ENCODE measurements around the gene MIF4GD.
"Not testable (repeated sequence)": the region's sequence is repeated elsewhere in the genome, so short reads cannot be mapped to it uniquely, and the experiment has no call there.

MIF4GD gene, protein sequence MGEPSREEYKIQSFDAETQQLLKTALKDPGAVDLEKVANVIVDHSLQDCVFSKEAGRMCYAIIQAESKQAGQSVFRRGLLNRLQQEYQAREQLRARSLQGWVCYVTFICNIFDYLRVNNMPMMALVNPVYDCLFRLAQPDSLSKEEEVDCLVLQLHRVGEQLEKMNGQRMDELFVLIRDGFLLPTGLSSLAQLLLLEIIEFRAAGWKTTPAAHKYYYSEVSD

GRCh38 chr17:75270966-75271232 lies at the start of gene MIF4GD:
Gene MIF4GD, minus strand, starts transcription at chr17:75271231. Its CDS starts 1,036 bp downstream, at chr17:75270195.
- no peak for DNase-seq

GRCh38 chr17:75319904-75320691 lies 49.1 kb upstream of the MIF4GD start:
- DNase-seq = no peak

- DNase-seq = no peak
Observed at GRCh38 chr17:75318615-75319222, 47.7 kb upstream of the MIF4GD start.

DNA sequence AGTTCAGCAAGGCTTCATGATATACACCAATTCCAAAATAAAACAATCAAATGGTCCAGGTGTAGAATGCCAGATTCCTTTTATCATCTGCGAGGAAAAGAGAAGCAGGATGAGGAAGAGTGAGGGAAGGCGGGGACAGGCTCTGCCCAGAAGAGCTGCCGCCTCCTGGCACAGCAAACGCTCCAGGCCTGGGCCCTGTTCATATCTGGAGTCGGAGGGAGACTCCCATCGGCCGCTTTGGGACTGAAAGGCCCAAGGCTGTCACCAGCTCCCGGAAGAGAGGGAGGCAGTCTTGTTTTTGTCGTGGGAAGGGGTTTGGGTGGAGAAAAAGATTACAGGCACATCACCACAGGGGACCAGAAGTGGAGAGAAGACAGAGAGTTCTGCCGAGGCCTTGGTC lies 47.2 kb upstream of the MIF4GD start:
- no peak for DNase-seq

DNA sequence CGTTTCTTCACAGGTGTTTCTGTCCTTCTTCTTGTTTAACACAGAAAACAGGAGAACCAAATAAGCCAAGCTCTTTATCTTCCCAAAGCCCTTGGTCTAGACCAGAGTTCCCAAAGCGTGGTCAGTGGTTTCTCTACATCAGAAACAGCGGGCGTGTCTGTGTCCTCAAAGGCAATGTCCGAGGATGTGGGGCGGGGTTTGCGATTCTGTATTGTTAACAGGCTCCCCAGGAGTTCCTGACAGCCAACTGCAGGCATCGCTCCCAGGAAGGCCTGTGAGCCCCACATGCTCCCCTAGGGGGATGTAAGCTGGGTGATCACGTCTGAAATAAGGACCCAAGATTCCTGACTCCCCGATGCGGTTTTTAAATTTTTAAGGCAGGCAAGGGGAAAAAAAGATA lies 46.6 kb upstream of the MIF4GD start:
- DNase-seq = no peak

GRCh38 chr17:75316253-75316652 lies 45.2 kb upstream of the MIF4GD start:
- no peak for DNase-seq

DNA sequence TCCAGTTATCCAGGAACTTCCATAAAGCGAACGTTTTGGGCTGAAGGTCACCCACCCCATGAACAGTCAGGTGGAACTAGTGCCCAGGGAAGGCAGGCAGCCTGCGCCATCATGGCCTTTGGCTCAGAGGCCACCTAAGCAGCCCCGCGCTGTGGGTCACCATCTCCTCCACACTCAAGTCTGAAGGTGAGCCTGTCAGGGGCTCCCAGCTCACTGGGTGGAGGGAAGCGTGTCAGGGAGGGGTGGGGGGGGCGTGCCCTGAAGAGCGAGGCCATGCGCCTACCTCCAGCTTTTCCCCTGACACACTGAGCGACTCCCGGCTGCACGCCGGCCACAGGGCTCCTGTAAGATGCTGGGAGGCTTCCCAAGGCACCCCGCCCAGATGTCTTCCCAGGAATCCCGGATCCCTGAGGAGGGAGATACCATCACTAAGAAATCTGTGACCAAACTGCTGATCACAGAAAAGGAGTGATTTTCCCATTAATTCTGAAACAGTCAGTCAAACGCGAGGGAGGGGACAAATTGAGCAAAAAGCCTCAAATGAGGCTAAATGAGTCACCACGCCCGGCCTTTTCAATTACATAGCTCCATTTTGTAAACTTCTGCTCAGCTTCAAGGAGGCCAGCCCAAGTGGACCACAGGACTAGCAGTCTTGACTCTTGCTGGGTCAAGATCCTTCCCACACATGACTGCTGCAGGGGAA lies 44.7 kb upstream of the MIF4GD start:
- DNase-seq = no peak

- no peak for DNase-seq
Observed at GRCh38 chr17:75313941-75314551, 43.0 kb upstream of the MIF4GD start.

- DNase-seq = no peak
Observed at GRCh38 chr17:75308732-75309629, 38.0 kb upstream of the MIF4GD start.

- DNase-seq = no peak
Observed at GRCh38 chr17:75307957-75308731, 37.1 kb upstream of the MIF4GD start.

- DNase-seq = no peak
Observed at GRCh38 chr17:75301502-75302206, 30.6 kb upstream of the MIF4GD start.

GRCh38 chr17:75301049-75301448 lies 30.0 kb upstream of the MIF4GD start:
- no peak for DNase-seq

DNA sequence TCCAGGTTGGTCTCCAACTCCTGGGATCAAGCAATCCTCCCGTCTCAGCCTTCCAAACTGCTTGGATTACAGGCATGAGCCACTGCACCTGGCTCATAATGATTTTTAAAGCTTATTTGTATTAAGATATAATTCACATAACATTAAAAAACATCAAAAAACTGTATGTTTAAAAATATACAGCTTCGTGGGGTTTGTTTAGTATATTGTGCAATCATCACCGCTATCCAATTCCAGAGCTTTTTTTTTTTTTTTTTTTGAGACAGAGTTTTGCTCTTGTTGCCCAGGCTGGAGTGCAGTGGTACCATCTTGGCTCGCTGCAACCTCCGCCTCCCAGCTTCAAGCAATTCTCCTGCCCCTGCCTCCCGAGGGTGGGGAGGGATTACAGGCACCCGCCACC lies 29.2 kb upstream of the MIF4GD start:
- no peak for DNase-seq

DNA sequence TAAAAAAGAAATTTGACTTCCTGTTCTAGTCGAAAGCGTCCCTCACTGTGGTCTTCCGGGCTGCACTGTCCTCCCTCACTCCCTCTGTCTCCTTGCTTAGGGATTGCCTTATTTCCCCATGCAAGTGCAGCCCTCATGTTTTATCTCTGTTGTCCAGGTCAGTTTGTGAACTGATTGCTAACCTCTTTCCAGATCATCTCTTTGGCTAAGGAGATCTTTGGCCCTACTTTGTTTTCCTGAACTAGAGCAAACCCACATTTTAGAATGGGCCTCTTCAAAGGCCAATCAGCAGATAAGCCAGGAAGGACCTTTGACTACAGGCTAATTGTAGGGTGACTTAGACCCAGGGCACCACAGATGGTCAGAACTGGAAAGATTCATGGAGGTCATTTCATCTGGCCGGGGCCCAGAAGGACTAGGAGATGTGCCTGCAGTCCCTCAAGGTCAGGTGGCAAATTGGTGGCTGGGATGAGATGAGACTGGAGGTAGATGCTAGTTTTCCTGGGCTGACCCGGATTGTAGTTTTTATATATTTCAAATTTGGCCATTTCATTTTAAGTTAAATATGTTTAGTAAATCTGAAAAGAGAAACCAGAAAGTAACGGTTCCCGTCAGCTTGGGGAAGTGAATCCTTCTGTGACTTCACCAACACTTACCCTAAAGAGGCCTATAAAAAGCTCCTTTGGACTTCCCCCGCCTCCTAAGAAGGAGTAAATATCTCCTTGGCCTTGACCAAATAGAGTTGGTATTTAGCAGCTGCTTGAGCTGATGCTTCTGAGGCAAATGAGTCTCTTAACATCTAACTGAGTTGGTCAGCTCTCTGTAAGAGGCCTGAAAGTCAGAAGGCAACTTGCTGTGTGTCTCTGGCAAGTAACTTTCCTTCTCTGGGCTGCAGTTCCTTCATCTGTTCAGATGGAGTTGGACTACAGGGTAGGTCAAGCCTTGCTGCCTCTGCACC lies 24.4 kb upstream of the MIF4GD start:
- DNase-seq = no peak

DNA sequence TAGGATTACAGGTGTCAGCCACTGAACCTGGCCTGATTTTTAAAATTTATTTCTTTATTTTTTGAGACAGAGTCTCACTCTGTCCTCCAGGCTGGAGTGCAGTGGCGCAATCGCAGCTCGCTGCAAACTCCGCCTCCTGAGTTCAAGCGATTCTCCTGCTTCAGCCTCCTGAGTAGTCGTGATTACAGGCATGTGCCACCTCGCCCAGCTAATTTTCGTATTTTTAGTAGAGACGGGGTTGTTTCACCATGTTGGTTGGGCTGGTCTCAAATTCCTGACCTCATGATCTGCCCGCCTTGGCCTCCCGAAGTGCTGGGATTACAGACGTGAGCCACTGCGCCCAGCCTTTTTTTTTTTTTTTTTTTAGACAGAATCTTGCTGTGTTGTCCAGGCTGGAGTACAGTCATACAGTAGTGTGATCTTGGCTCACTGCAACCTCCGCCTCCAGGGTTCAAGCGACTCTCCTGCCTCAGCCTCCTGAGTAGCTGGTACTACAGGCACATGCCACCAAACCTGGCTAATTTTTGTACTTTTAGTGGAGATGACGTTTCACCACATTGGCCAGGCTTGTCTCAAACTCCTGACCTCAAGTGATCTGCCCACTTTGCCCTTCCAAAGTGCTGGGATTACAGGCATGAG lies 21.9 kb upstream of the MIF4GD start:
- not testable (repeated sequence) for DNase-seq

DNA sequence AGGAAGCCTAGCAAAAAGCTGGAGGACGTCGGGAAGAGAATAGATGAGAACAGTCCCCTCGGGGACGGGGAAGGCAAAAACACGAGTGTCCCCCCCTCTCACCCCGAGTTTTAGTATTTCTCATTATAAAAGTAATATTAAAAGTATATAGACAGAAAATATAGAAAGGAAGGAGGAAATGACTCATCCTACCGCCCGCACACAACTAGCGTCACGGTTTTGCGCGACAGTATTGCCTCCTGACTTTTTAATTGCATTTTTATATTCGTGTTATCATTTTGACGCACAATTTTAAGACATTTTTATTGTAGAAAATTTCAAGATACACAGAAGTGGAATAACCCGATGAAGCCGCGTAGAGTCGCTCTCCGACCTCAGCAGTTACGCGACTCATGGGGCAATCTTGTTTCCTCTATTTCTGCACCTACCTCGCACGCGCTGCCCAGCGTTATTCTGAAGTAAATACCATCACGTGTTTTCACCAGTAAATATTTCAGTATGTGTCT lies 18.9 kb upstream of the MIF4GD start:
- peak; percentile 38 for DNase-seq

- peak; percentile 98 for DNase-seq
Observed at GRCh38 chr17:75289115-75289831, 18.2 kb upstream of the MIF4GD start, which contains the start of gene SLC25A19. Gene SLC25A19, minus strand, starts transcription at chr17:75289433. Its CDS starts 2,669 bp downstream, at chr17:75286764.

DNA sequence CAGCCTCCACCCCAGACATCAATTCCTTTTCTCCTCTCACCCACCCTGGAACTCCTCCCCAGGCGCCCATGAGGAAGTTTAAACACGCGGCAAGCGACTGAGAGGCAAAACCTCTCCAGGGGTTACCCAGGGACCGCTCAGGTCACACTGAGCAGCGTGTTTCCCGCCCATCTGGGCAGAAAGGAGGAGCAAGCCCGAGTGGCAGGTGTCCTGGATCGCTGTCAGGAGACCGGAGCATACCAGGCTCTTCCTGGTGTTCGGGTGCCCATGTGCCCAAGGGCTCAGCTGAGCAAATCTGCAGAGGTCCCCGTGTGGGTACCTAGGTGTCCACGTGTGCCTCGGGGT lies 17.7 kb upstream of the MIF4GD start:
- DNase-seq = peak; percentile 45
